Esophagus squamous epithelium (tissue), 5 donors: Measurements from ENCODE around the gene CEP78. TPM values are rescaled to one million over a fixed set of nuclear protein-coding genes. Genes with fewer than 3 reads are reported as not detected.

Experiments used
- DNase-seq: peaks from one replicate; lab custom pipeline; 2025; lab: John Stamatoyannopoulos, UW
- H3K27ac ChIP-seq, 4 donors: fragments of 200-600 bp; sonication (generic); one replicate each; pipeline ENCODE4 v1.5.1; 2016 to 2019; ENCODE audit warnings: mild to moderate bottlenecking in 1 of 4
- H3K27me3 ChIP-seq, 4 donors: fragments of 200-600 bp; sonication (generic); 1 replicate in 3 of 4; 2 replicates in 1 of 4; pipeline versions ENCODE4 v1.5.1 to v1.6.0; 2017 to 2021; ENCODE audit warnings: antibody characterized with exemption in 1 of 4
- H3K36me3 ChIP-seq, 3 donors: fragments of 200-600 bp; sonication (generic); one replicate each; pipeline ENCODE4 v1.5.1; 2016 to 2019
- H3K4me1 ChIP-seq, 3 donors: fragments of 200-600 bp; sonication (generic); one replicate each; pipeline ENCODE4 v1.5.1; 2017 to 2019
- H3K4me3 ChIP-seq, 4 donors: fragments of 200-600 bp; sonication (generic); 1 replicate in 3 of 4; 2 replicates in 1 of 4; pipeline ENCODE4 v1.5.1; 2016 to 2019; ENCODE audit warnings: mild to moderate bottlenecking in 2 of 4, moderate library complexity in 1 of 4
- H3K9me3 ChIP-seq, 3 donors: fragments of 200-600 bp; sonication (generic); one replicate each; pipeline ENCODE4 v1.5.1; 2016 to 2019
- CTCF ChIP-seq, 6 experiments: fragments of 450-650 bp in 4 of 6; fragments of 200-600 bp in 2 of 6; sonication (generic) in 2 of 6; IDR thresholded peaks; one replicate each; pipeline ENCODE4 v1.5.1; 2016 to 2019; ENCODE audit warnings: antibody characterized with exemption in 6 of 6, mild to moderate bottlenecking in 4 of 6, moderate library complexity in 4 of 6
- POLR2A ChIP-seq, 4 donors: fragments of 450-650 bp; IDR thresholded peaks; one replicate each; pipeline ENCODE4 v1.6.1; 2017; ENCODE audit warnings: antibody characterized with exemption in 4 of 4, mild to moderate bottlenecking in 4 of 4, moderate library complexity in 3 of 4
- WGBS, 2 donors: methylation state at CpG; one replicate each; pipeline ENCODE4 v1.1.5; 2018; 5-methylcytosine and 5-hydroxymethylcytosine counted together
- intact Hi-C: fragments of 100-400 bp; cut with DNase I; formaldehyde crosslinking; loops from one replicate; pipeline ENCODE4 v1.15.0; 2022
- total RNA-seq, 4 donors: library from RNA; depleted of rRNA; stranded (reverse); fragments of >200 nt; gene quantifications; one replicate each; pipeline ENCODE4 v1.1.0, GENCODE V29; 2016
- donor health status: DM: yes; HTN: yes; CAD: no.

The CEP78 gene
- total RNA-seq, 4 donors from 2014 or later: 8.6 to 14.6 (median 11.2) TPM

- Histone ChIP-seq H3K27me3 (no peaks in the 10 kb centered on the region), H3K27ac (no peak overlapping the region), H3K4me3 (no peak overlapping the region), H3K36me3 (no peaks in the 10 kb centered on the region), H3K4me1 (no peaks in the 10 kb centered on the region), H3K9me3 (no peaks in the 10 kb centered on the region)
- TF ChIP-seq CTCF (IDR thresholded peaks at IDR 0.05): no peak
- DNase-seq: no peak
- WGBS, 2 donors: 58 to 75% methylated on average over 4 of the region's 4 CpGs
- intact Hi-C loops: no loop called here
These were observed 25.0 kb upstream of the CEP78 start for GRCh38 chr9:78210841-78211301.

GRCh38 chr9:78212868-78213267 is 23.0 kb upstream of the CEP78 start:
- H3K36me3 ChIP-seq: no peaks in the 10 kb centered on the region
- DNase-seq: no peak
- intact Hi-C loops: no loop called here
- no peaks in the 10 kb centered on the region for H3K9me3 ChIP-seq
- no peak for TF ChIP-seq POLR2A (IDR thresholded peaks at IDR 0.05)
- no peak for TF ChIP-seq CTCF (IDR thresholded peaks at IDR 0.05)
- no peaks in the 10 kb centered on the region for H3K27me3 ChIP-seq
- no peak overlapping the region for H3K4me3 ChIP-seq
- no peaks in the 10 kb centered on the region for H3K4me1 ChIP-seq
- no peak overlapping the region for H3K27ac ChIP-seq

- Histone ChIP-seq H3K27ac (no peak overlapping the region), H3K4me1 (no peaks in the 10 kb centered on the region), H3K4me3 (no peak overlapping the region), H3K9me3 (no peaks in the 10 kb centered on the region), H3K36me3 (no peaks in the 10 kb centered on the region), H3K27me3 (no peaks in the 10 kb centered on the region)
- 12 to 20% methylated on average over 4 of the region's 4 CpGs for WGBS, 2 donors
- no peak for DNase-seq
- TF ChIP-seq CTCF (IDR thresholded peaks at IDR 0.05) (peak in 4 of 6 experiments; percentile 7 to 29 (median 20)), POLR2A (IDR thresholded peaks at IDR 0.05) (no peak)
- intact Hi-C loops: no loop called here
These were observed 22.2 kb upstream of the CEP78 start for GRCh38 chr9:78213712-78214111.

- no peak for DNase-seq
- no peak overlapping the region for H3K4me3 ChIP-seq
- intact Hi-C loops: no loop called here
- H3K4me1 ChIP-seq: no peaks in the 10 kb centered on the region
- H3K27me3 ChIP-seq: no peaks in the 10 kb centered on the region
- H3K36me3 ChIP-seq: no peaks in the 10 kb centered on the region
- H3K9me3 ChIP-seq: no peaks in the 10 kb centered on the region
- H3K27ac ChIP-seq: no peak overlapping the region
- WGBS, 2 donors: 80 to 93% methylated on average over 1 of the region's 1 CpG
- TF ChIP-seq CTCF (IDR thresholded peaks at IDR 0.05) (no peak), POLR2A (IDR thresholded peaks at IDR 0.05) (no peak)
These were observed 21.4 kb upstream of the CEP78 start for GRCh38 chr9:78214492-78214891.

- intact Hi-C loops: no loop called here
- no peak for TF ChIP-seq POLR2A (IDR thresholded peaks at IDR 0.05)
- no peak for TF ChIP-seq CTCF (IDR thresholded peaks at IDR 0.05)
- no peak for DNase-seq
- Histone ChIP-seq H3K4me3 (no peak overlapping the region), H3K27me3 (no peaks in the 10 kb centered on the region), H3K9me3 (no peaks in the 10 kb centered on the region), H3K4me1 (no peaks in the 10 kb centered on the region), H3K36me3 (no peaks in the 10 kb centered on the region), H3K27ac (no peak overlapping the region)
- WGBS, 2 donors: 81 to 82% methylated on average over 2 of the region's 2 CpGs
These were observed 20.2 kb upstream of the CEP78 start for GRCh38 chr9:78215706-78216105.
